Mesothelial cell of epicardium (in vitro differentiated cells): ENCODE results near the gene TCOF1. TPM values are rescaled to one million over a fixed set of nuclear protein-coding genes. Genes with fewer than 3 reads are reported as not detected.

ENCODE experiments used
- DNase-seq, 2 experiments: peaks; one replicate each; pipeline ENCODE4 v3.0.0; 2021; ENCODE audit warnings: low spot score in 2 of 2; ENCODE audit not compliant: unreplicated experiment in 2 of 2
- H3K27ac Mint-ChIP-seq: 2 replicates; pipeline ENCODE4 v1.8.0; 2021; ENCODE audit warnings: mixed read lengths
- H3K27me3 Mint-ChIP-seq: 2 replicates; pipeline ENCODE4 v1.8.0; 2021; ENCODE audit warnings: low read depth, mixed read lengths
- H3K36me3 Mint-ChIP-seq: 2 replicates; pipeline ENCODE4 v1.8.0; 2021; ENCODE audit warnings: mixed read lengths
- H3K4me1 Mint-ChIP-seq: 2 replicates; pipeline ENCODE4 v1.8.0; 2021; ENCODE audit warnings: mixed read lengths
- H3K4me3 Mint-ChIP-seq: 2 replicates; pipeline ENCODE4 v1.8.0; 2021; ENCODE audit warnings: mild to moderate bottlenecking, moderate library complexity, mixed read lengths
- H3K9me3 Mint-ChIP-seq: 2 replicates; pipeline ENCODE4 v1.8.0; 2021; ENCODE audit warnings: mixed read lengths
- CTCF ChIP-seq: fragments of 200-600 bp; sonication (generic); IDR thresholded peaks from one replicate; pipeline ENCODE4 v1.5.0; 2021; ENCODE audit warnings: antibody characterized with exemption; ENCODE audit not compliant: unreplicated experiment
- total RNA-seq: library from RNA; stranded (reverse); gene quantifications from 3 replicates; pipeline ENCODE4 v1.2.1, GENCODE V29; 2021

TCOF1 gene
- total RNA-seq, 1 donor from 2014 or later, result 58.8 TPM

- Mint-ChIP-seq H3K9me3 (no peaks in the 10 kb centered on the region), H3K27me3 (no peaks in the 10 kb centered on the region), H3K4me3 (no peak overlapping the region), H3K27ac (no peak overlapping the region), H3K36me3 (peaks cover 33% of the 10 kb centered on the region), H3K4me1 (no peaks in the 10 kb centered on the region)
- no peak for DNase-seq
- no peak for TF ChIP-seq CTCF
Observed at GRCh38 chr5:150397146-150397781, 39.8 kb downstream of the TCOF1 start.

- Mint-ChIP-seq H3K36me3 (peaks cover 36% of the 10 kb centered on the region), H3K27ac (no peak overlapping the region), H3K9me3 (no peaks in the 10 kb centered on the region), H3K4me1 (no peaks in the 10 kb centered on the region), H3K27me3 (no peaks in the 10 kb centered on the region), H3K4me3 (no peak overlapping the region)
- DNase-seq, result no peak
- TF ChIP-seq CTCF, result no peak
Observed at GRCh38 chr5:150397782-150398721, 40.6 kb downstream of the TCOF1 start.

- H3K4me3 Mint-ChIP-seq, result no peak overlapping the region
- H3K4me1 Mint-ChIP-seq, result no peaks in the 10 kb centered on the region
- H3K9me3 Mint-ChIP-seq, result no peaks in the 10 kb centered on the region
- no peak for DNase-seq
- H3K36me3 Mint-ChIP-seq, result peaks cover 34% of the 10 kb centered on the region
- no peaks in the 10 kb centered on the region for H3K27me3 Mint-ChIP-seq
- TF ChIP-seq CTCF, result peak; percentile 54
- H3K27ac Mint-ChIP-seq, result no peak overlapping the region
Observed at GRCh38 chr5:150398722-150399523, 41.4 kb downstream of the TCOF1 start.

GRCh38 chr5:150399524-150400211 lies 42.2 kb downstream of the TCOF1 start:
- Mint-ChIP-seq H3K4me1 (no peaks in the 10 kb centered on the region), H3K36me3 (peaks cover 34% of the 10 kb centered on the region), H3K4me3 (no peak overlapping the region), H3K27me3 (no peaks in the 10 kb centered on the region), H3K9me3 (no peaks in the 10 kb centered on the region), H3K27ac (peak overlapping the region; percentile 71)
- DNase-seq, result no peak
- TF ChIP-seq CTCF, result no peak

GRCh38 chr5:150400316-150401075 lies 43.0 kb downstream of the TCOF1 start:
- DNase-seq, result no peak
- Mint-ChIP-seq H3K4me3 (no peak overlapping the region), H3K36me3 (peaks cover 31% of the 10 kb centered on the region), H3K9me3 (no peaks in the 10 kb centered on the region), H3K4me1 (no peaks in the 10 kb centered on the region), H3K27ac (peak overlapping the region; percentile 34), H3K27me3 (no peaks in the 10 kb centered on the region)
- no peak for TF ChIP-seq CTCF
